GM12878 (cell line): ENCODE measurements around the gene LAMA4. TPM values are rescaled to one million over a fixed set of nuclear protein-coding genes. Genes with fewer than 3 reads are reported as not detected.

Experiments
- ATAC-seq: fragments of 200-7000 bp; cut with Tn5 transposase; 3 replicates; pipeline ENCODE4 v1.9.1; 2020; ENCODE audit warnings: mild to moderate bottlenecking, moderate library complexity
- BruUV-seq: library from RNA; stranded (reverse); fragments of 400-500 nt; replicated peaks from 2 replicates; lab custom pipeline; 2021; lab: Mats Ljungman, UMichigan
- CTCF ChIA-PET: fragments of 300-600 bp; sonication (Branson Sonifier 250); formaldehyde crosslinking; extraction: SDS; loops from one replicate; lab custom pipeline; 2021; ENCODE audit warnings: inconsistent platforms; lab: Yijun Ruan, JAX
- POLR2A ChIA-PET: fragments of 350-600 bp; formaldehyde crosslinking; extraction: SDS; loops from one replicate; lab custom pipeline; 2021; ENCODE audit warnings: inconsistent platforms; lab: Charles Lee
- RAD21 ChIA-PET: fragments of 300-600 bp; sonication (Branson Sonifier 250); formaldehyde crosslinking; loops from one replicate; lab custom pipeline; 2023; ENCODE audit warnings: antibody characterized with exemption; ENCODE audit not compliant: unreplicated experiment; lab: Charles Lee
- SMC1A ChIA-PET: fragments of 300-600 bp; sonication (Branson Sonifier 250); formaldehyde crosslinking; loops from one replicate; lab custom pipeline; 2023; ENCODE audit not compliant: unreplicated experiment, uncharacterized antibody; lab: Charles Lee
- DNase-seq: peaks from one replicate; pipeline ENCODE4 v3.0.0-alpha.2; 2011; ENCODE audit warnings: low read depth, low spot score
- FAIRE-seq: peaks from 3 replicates; lab custom pipeline; 2011; peaks lifted over from hg19 to GRCh38; lab: Jason Lieb, UNC
- H2AFZ ChIP-seq: 2 replicates; pipeline ENCODE4 v1.6.0; 2011; ENCODE audit warnings: low read depth, low read length, control low read depth; ENCODE audit not compliant: control insufficient read depth
- H3K27ac ChIP-seq: 2 replicates; pipeline ENCODE4 v1.5.1; 2011; ENCODE audit warnings: control low read depth; ENCODE audit not compliant: control insufficient read depth, insufficient read depth
- H3K27me3 ChIP-seq, 2 experiments: replicated peaks in 1 of 2; 2 replicates each; pipeline versions ENCODE4 v1.6.0 to v1.6.1; 2011; ENCODE audit warnings: low read length in 1 of 2; ENCODE audit not compliant: control insufficient read depth in 2 of 2, insufficient read depth in 2 of 2
- H3K36me3 ChIP-seq, 2 experiments: 2 replicates each; pipeline ENCODE4 v1.5.1; 2011; ENCODE audit warnings: low read length in 1 of 2; ENCODE audit not compliant: control insufficient read depth in 2 of 2, insufficient read depth in 2 of 2
- H3K4me1 ChIP-seq: 2 replicates; pipeline ENCODE4 v1.6.1; 2011; ENCODE audit warnings: mild to moderate bottlenecking, low read length, moderate library complexity, mixed read lengths; ENCODE audit not compliant: control insufficient read depth, insufficient read depth
- H3K4me2 ChIP-seq: 2 replicates; pipeline ENCODE4 v1.6.0; 2011; ENCODE audit warnings: control low read depth; ENCODE audit not compliant: control insufficient read depth, insufficient read depth
- H3K4me3 ChIP-seq: fragments of 200-600 bp; sonication (generic); 2 replicates; pipeline ENCODE4 v1.5.1; 2016
- H3K79me2 ChIP-seq: 2 replicates; pipeline ENCODE4 v1.6.0; 2011; ENCODE audit warnings: low read length; ENCODE audit not compliant: control insufficient read depth, insufficient read depth
- H3K9ac ChIP-seq: 2 replicates; pipeline ENCODE4 v1.8.0; 2011; ENCODE audit warnings: low read length, control low read depth, mixed read lengths; ENCODE audit not compliant: control insufficient read depth, insufficient read depth
- H3K9me3 ChIP-seq: replicated peaks from 3 replicates; pipeline ENCODE4 v1.5.1; 2011; ENCODE audit warnings: mild to moderate bottlenecking, low read length; ENCODE audit not compliant: control insufficient read depth, insufficient read depth
- H4K20me1 ChIP-seq: 2 replicates; pipeline ENCODE4 v1.6.0; 2011; ENCODE audit not compliant: control insufficient read depth, insufficient read depth
- ATF2 ChIP-seq: IDR thresholded peaks from 2 replicates; pipeline ENCODE4 v1.6.1; 2012; ENCODE audit warnings: low read length, inconsistent platforms
- CEBPZ ChIP-seq: fragments of 150-350 bp; IDR thresholded peaks from 2 replicates; pipeline ENCODE4 v1.6.1; 2016; ENCODE audit warnings: low read depth, low read length
- EZH2 ChIP-seq: IDR thresholded peaks from 2 replicates; pipeline ENCODE4 v1.6.1; 2012; ENCODE audit warnings: low read depth, mild to moderate bottlenecking, control low read depth, inconsistent platforms, low read length, borderline replicate concordance; ENCODE audit not compliant: control insufficient read depth
- GABPA ChIP-seq: IDR thresholded peaks from 2 replicates; pipeline ENCODE4 v1.6.1; 2014; ENCODE audit warnings: antibody characterized with exemption, low read depth, mild to moderate bottlenecking, inconsistent platforms
- IKZF1 ChIP-seq: fragments of 450-650 bp; conservative IDR thresholded peaks from 2 replicates; pipeline ENCODE4 v1.6.1; 2017; ENCODE audit warnings: antibody characterized with exemption, mild to moderate bottlenecking
- MTA2 ChIP-seq: fragments of 450-650 bp; IDR thresholded peaks from 2 replicates; pipeline ENCODE4 v1.6.1; 2016; ENCODE audit warnings: low read depth, mild to moderate bottlenecking, moderate library complexity
- POLR2AphosphoS5 ChIP-seq: IDR thresholded peaks from 2 replicates; pipeline ENCODE4 v1.6.1; 2011; ENCODE audit warnings: mild to moderate bottlenecking, low read length, inconsistent platforms
- SIX5 ChIP-seq: IDR thresholded peaks from 2 replicates; pipeline ENCODE4 v1.6.1; 2011; ENCODE audit warnings: mild to moderate bottlenecking, low read depth, low read length, moderate library complexity; ENCODE audit not compliant: severe bottlenecking
- TCF3 ChIP-seq: IDR thresholded peaks from 2 replicates; pipeline ENCODE4 v1.6.1; 2012; ENCODE audit warnings: low read depth, mild to moderate bottlenecking, low read length, borderline replicate concordance; ENCODE audit not compliant: insufficient read depth
- WRNIP1 ChIP-seq: IDR thresholded peaks from 2 replicates; pipeline ENCODE4 v1.6.1; 2011; ENCODE audit warnings: low read depth, low read length, improper control_type of control experiment, borderline replicate concordance
- ZNF384 ChIP-seq: IDR thresholded peaks from 2 replicates; pipeline ENCODE4 v1.6.1; 2012; ENCODE audit warnings: low read depth, mild to moderate bottlenecking, low read length, improper control_type of control experiment, borderline replicate concordance
- WGBS: methylation state at CpG from one replicate; pipeline ENCODE4 v1.1.6; 2016; ENCODE audit warnings: low lambda C conversion rate; ENCODE audit not compliant: insufficient replicate concordance, insufficient coverage; ENCODE audit errors: missing lambda C conversion rate; 5-methylcytosine and 5-hydroxymethylcytosine counted together
- in situ Hi-C: fragments of 300-500 bp; cut with MboI; formaldehyde crosslinking; loops from 9 replicates; pipeline ENCODE4 v1.14.3; 2018; ENCODE audit warnings: mixed read lengths
- intact Hi-C: fragments of 100-400 bp; cut with micrococcal nuclease; formaldehyde crosslinking; loops from one replicate; pipeline ENCODE4 v1.14.2; 2022; ENCODE audit not compliant: unreplicated experiment
- polyA plus RNA-seq, 11 experiments: library from polyadenylated mRNA; depleted of rRNA in 4 of 11; unstranded in 6 of 11; stranded (reverse) in 5 of 11; fragments of >200 nt; fragmentation: Nextera tagmentation in 4 of 11; fragmentation: Illumina TruSeq in 1 of 11; extraction: Ambion mirVana in 4 of 11; extraction: Trizol in 1 of 11; gene quantifications; 1 replicate in 1 of 11; 2 replicates in 10 of 11; pipeline versions ENCODE4 v1.2.1 to v1.2.3, GENCODE V29; 2011 to 2016; ENCODE audit warnings: inconsistent platforms in 2 of 11, missing spikeins in 2 of 11, low read depth in 1 of 11
- total RNA-seq, 4 experiments: library from RNA; depleted of rRNA in 3 of 4; stranded (reverse); fragments of >200 nt in 3 of 4; fragmentation: Illumina TruSeq in 1 of 4; extraction: Trizol in 1 of 4; gene quantifications; 2 replicates each; pipeline versions ENCODE4 v1.2.1 to v1.2.3, GENCODE V29; 2013 to 2021
- TF ChIP-seq, protein P1 (sequence below), 3 experiments: IDR thresholded peaks in 2 of 3; conservative IDR thresholded peaks in 1 of 3; 2 replicates each; pipeline ENCODE4 v1.5.1; 2011; ENCODE audit warnings: low read depth in 3 of 3, low read length in 3 of 3, mild to moderate bottlenecking in 3 of 3, control low read depth in 2 of 3, moderate library complexity in 2 of 3, inconsistent platforms in 1 of 3, mixed read lengths in 1 of 3; ENCODE audit not compliant: control insufficient read depth in 2 of 3, insufficient read depth in 1 of 3; ENCODE audit errors: extremely low read depth in 1 of 3

LAMA4 gene
- total and polyA plus RNA-seq, 10 of the 15 experiments (the other 5 are each of a cell fraction or from before 2014, with no cell fraction given): 0.11 to 0.21 (median 0.14) TPM; not detected in 7

- no peak for TF ChIP-seq CEBPZ
- TF ChIP-seq WRNIP1: no peak
- no peak for TF ChIP-seq EZH2
- TF ChIP-seq, protein P1, sequence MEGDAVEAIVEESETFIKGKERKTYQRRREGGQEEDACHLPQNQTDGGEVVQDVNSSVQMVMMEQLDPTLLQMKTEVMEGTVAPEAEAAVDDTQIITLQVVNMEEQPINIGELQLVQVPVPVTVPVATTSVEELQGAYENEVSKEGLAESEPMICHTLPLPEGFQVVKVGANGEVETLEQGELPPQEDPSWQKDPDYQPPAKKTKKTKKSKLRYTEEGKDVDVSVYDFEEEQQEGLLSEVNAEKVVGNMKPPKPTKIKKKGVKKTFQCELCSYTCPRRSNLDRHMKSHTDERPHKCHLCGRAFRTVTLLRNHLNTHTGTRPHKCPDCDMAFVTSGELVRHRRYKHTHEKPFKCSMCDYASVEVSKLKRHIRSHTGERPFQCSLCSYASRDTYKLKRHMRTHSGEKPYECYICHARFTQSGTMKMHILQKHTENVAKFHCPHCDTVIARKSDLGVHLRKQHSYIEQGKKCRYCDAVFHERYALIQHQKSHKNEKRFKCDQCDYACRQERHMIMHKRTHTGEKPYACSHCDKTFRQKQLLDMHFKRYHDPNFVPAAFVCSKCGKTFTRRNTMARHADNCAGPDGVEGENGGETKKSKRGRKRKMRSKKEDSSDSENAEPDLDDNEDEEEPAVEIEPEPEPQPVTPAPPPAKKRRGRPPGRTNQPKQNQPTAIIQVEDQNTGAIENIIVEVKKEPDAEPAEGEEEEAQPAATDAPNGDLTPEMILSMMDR (IDR thresholded peaks at IDR 0.05 in 2 of 3, conservative IDR thresholded peaks at IDR 0.05 in 1 of 3; ENCODE audit: control insufficient read depth in 2 of 3, extremely low read depth in 1 of 3, insufficient read depth in 1 of 3, low read depth in 3 of 3, low read length in 3 of 3): no peak
These were observed 32.3 kb upstream of the LAMA4 start (continued) for GRCh38 chr6:112286500-112287144.

GRCh38 chr6:112286010-112286409, 31.6 kb upstream of the LAMA4 start:
- CTCF ChIA-PET: interaction anchor here (1.2 to 2.6 kb wide), 4 partner anchors 10 to 106 kb away, joined by 3 to 7 read pairs (median 4); no protein-coding TSS in a partner anchor
- Histone ChIP-seq H2AFZ (no peak overlapping the region), H3K4me1 (no peaks in the 10 kb centered on the region), H3K27me3 (no peaks in the 10 kb centered on the region), H3K9ac (no peak overlapping the region), H3K4me3 (no peak overlapping the region), H3K4me2 (no peak overlapping the region), H3K9me3 (no peaks in the 10 kb centered on the region), H4K20me1 (no peaks in the 10 kb centered on the region), H3K27ac (no peak overlapping the region), H3K36me3 (no peaks in the 10 kb centered on the region), H3K79me2 (no peaks in the 10 kb centered on the region)
- no TSS peak for BruUV-seq
- ATAC-seq: peak; percentile 74
- POLR2A ChIA-PET: no interaction called here
- intact Hi-C loops: no loop called here
- FAIRE-seq: no peak
- SMC1A ChIA-PET: interaction anchor here (0.5 to 2.1 kb wide), 4 partner anchors 25 to 1278 kb away, joined by 3 to 6 read pairs (median 4); no protein-coding TSS in a partner anchor
- in situ Hi-C loops: no loop called here
- RAD21 ChIA-PET: no interaction called here
- peak; percentile 11 for DNase-seq
- 0% methylated on average over 2 of the region's 2 CpGs for WGBS
- 0 out of 2 replicates have a peak, but pooled peaks have one; percentile 15 for TF ChIP-seq IKZF1
- TF ChIP-seq POLR2AphosphoS5: no peak
- TF ChIP-seq ZNF384: no peak
- TF ChIP-seq GABPA: 0 out of 2 replicates have a peak, but pooled peaks have one; percentile 25
- TF ChIP-seq ATF2: peak; percentile 70
- no peak for TF ChIP-seq SIX5
- TF ChIP-seq TCF3: no peak; the same call in 1 of the 2 replicates
- TF ChIP-seq MTA2: peak; percentile 43
